HG03575 (cell line): ENCODE measurements around the gene GJD4.

Experiments used
- ATAC-seq: cut with Tn5 transposase; IDR thresholded peaks from one replicate; pipeline ENCODE4 v1.9.1; 2021; ENCODE audit not compliant: unreplicated experiment, insufficient number of reproducible peaks, low FRiP score; ENCODE audit errors: extremely low read depth

The GJD4 gene, protein sequence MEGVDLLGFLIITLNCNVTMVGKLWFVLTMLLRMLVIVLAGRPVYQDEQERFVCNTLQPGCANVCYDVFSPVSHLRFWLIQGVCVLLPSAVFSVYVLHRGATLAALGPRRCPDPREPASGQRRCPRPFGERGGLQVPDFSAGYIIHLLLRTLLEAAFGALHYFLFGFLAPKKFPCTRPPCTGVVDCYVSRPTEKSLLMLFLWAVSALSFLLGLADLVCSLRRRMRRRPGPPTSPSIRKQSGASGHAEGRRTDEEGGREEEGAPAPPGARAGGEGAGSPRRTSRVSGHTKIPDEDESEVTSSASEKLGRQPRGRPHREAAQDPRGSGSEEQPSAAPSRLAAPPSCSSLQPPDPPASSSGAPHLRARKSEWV

DNA sequence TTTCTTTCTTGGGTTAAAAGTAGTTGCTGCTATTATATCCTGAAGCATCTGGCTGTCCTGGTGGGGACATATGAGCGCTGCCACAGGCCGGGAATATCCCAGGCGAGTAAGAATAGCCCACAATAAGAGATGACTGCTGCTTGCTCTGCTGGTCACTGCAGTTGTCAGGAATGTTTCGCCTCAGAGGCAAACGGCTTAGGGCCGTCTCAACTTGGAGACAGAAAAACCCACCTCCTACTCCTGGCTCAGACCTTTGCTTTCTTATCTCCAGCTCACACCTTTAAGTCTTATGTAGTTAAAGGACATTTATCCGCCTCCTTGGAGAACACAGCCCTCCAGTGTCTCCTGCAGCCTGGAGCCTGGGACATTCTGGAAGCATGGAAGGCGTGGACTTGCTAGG is at the start of gene GJD4:
GJD4 (plus strand) TSS at position 151 of the 400 bp plus-strand sequence; CDS start at position 378, 227 bp downstream.
- ATAC-seq: no peak

DNA sequence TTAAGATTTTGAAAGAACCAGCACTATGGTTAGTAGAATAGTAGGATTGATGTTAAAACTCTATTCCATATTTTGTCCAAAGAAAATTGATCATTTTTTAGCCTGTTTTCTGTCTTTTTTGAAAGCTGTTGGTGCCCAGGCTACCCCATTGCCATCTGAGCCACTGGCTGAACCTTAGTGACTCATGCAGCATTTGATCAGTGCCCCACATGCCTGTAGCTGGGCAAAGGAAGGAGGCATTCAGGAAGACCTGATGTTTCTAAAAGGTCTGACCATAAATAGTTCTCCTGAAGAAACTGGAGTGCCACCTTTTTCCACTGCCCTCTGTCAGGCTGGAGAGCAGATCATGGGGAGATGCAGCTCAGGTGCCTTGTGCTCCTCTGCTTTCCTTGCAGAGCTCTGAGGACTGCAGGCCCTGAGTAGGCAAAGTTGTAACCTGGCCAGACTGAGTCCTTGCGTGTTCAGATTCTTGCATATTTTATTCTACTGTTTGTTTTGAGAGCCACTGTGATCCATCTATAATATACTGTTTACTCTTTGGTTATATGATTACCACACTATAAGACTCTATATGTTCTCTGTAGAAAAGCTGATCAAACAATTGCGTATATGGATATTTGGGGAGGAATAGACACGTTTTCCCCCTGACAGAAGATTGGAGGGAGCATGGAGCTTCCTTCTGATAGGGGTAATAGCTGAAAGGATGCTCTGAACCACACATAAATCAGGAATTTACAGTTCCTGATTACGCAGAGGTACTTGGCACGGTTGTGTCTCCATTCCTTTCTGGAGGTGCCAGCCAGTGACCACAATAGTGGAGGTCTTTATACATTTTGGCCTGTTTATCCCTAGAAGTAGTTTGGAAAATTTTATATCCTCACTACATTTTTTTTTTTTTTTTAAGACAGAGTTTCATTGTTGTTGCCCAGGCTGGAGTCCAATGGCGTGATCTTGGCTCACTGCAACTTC is 48.9 kb upstream of the GJD4 start:
- ATAC-seq: no peak

DNA sequence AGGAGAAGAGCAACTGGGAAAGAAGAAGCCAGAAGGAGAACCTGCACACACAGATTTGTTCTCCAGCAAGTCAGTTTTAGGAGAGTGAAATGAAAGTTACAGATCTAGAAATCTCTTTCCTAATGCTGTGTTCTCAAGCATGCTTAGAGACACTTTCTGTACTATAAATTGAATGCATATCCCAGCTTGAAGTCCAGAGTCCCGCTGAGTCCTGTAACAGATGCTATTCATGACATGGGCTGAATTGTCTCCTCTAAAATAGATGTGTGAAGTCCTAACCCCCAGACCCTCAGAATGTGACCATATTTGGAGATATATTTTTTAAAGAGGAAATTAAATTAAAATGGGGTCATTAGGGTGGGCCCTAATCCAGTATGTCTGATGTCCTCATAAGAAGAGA is 46.9 kb upstream of the GJD4 start:
- ATAC-seq: no peak

DNA sequence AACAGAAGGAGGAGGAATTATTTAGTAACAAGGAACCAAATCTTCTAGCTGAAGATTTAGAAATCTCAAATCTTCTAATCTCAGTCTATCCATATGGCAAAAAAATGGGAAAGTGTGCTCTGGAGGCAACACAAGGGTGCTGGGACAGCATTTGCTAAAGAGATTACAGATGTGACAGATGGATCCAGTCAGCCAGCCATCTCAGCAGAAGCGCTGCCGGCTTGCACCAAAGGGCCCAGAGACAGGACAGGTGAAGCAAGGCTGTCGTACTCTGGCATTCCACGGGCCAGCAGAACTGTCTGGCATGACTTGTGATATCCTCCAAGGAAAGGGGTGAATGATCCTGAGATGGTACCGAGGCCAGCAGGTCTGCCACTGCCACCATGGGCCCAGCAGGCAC is 45.7 kb upstream of the GJD4 start:
- no peak for ATAC-seq

DNA sequence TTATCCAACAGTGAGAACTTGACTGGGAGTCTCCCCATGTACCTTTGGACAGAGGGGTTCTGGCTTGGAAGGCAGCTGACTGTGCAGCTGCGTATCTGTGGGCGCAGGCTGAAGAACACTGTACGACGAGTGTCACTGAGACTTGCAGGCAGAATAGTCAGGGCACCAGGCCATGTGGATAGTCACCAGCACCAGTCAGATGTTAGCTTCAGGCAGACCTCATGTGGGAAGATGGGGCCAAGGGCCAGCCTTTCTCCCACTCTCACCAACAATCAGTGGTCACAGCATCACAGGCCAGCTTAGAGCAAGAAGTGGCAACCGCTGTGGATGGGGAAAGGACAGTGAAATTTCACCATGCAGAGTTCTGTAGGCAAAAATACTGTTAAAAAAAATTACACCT is 43.4 kb upstream of the GJD4 start:
- ATAC-seq: no peak

DNA sequence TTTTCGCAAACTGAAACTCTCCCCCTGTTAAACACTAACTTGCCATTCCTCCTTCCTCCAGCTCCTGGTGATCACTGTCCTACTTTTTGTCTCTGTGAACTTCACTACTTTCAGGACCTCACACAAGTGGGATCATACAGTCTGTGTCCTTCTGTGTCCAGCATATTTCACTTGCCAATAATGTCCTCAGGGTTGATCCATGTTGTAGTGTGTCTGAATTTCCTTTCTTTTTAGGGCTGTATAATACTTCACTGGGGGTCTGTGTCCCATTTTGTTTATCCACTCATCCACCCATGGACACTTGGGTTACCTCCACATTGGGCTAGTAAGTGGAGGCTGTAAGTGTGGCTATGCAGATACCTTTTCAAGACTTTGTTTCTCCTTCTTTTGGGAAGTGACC is 42.7 kb upstream of the GJD4 start:
- ATAC-seq: no peak

DNA sequence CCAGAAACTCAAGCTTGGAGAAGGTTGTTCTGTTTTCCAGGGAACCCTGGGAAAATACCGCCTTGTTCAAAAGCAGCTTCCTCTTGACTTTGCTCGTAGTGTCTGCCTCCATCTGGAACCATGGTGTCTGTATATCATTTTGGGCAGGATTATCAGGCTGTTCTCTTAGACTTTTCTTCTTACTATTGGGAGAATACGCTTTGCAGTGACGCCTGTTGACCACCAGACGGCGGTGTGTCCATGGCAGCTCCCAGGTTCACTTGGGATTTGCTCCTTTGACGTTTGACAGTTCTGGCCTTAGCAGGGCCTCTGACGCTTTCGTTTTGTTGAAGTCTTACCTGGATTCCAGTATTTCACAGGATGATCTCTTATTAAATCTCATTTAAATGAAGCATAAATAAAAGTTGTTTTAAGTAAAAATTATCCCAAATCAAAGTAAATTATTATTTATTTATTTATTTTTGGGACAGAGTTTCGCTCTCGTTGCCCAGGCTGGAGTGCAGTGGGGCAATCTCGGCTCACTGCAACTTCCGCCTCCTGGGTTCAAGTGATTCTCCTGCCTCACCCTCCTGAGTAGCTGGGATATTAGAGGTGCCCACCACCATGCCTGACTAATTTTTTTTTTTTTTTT is 41.8 kb upstream of the GJD4 start:
- no peak for ATAC-seq

DNA sequence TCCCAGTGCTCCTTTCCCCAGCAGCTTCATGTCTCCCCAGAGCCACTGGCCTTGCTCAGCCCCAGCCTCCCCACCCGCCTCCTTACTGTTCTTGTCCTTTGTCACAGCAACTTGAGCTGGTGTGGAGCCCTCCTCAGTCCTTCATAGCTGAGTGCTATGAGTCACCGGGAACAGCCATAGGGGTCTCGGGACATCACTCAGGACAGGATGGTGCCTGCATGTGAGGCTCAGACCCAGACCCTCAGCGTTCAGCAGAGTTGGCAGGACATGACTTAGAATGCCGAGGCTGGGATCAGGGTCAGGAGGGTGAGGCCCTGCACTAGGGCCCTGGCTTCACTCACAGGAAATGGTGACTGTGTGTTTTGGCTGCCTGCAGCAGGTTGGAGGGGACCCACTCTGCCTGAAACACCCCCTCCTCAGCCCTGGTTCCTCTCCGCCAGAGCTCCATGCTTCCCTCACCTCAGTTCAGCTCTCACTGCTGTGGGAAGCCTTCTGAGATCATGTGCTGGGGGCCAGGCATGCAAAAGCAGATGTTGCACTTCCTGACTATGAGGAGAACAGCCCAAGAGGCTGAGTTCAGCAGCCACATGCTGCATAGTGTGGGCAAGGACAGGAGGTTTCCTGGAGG is 40.7 kb upstream of the GJD4 start:
- peak; percentile 46 for ATAC-seq

DNA sequence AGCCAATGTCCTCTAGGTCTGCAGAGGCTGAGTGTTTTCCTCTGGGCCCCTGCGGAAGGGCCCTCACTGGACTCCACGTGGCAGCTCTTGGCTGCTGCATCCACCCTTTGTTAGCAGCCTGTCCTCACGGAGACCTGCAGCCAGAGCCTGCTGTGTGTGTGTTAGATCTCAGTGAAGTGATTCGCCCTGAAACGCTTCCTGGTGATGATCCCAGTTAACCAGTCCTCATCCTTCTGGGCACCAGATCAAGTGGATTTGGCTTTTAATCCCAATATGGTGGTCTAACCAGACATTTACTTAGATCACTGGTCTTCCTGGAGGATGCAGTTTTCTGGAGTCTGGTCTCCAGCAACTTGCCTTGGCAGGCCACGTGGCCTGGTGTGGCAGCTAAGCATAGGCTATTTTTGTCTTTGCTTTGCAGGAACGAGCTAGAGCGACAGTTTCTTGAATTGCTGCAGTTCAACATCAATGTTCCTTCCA is 39.5 kb upstream of the GJD4 start:
- ATAC-seq: no peak

DNA sequence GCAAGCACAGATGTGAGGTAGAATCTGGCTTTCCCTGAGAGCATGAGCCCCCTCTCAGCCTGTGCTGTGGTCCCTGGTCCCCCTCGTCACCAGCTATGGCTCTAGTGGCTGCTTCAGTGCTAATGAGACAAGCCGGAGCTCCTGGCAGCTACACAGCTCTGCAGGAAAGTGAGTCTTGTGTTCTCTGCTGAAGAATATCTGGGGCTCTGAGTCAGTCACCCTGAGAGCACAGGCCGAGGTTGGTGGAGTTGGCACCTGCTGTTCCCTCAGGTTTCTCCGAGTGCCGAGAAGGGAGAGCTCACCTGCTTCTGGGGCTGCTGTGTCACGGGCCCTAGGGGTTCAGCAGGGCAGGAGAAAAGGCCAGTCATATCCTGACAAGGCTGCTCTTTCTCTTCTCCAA is 37.2 kb upstream of the GJD4 start:
- ATAC-seq: no peak

DNA sequence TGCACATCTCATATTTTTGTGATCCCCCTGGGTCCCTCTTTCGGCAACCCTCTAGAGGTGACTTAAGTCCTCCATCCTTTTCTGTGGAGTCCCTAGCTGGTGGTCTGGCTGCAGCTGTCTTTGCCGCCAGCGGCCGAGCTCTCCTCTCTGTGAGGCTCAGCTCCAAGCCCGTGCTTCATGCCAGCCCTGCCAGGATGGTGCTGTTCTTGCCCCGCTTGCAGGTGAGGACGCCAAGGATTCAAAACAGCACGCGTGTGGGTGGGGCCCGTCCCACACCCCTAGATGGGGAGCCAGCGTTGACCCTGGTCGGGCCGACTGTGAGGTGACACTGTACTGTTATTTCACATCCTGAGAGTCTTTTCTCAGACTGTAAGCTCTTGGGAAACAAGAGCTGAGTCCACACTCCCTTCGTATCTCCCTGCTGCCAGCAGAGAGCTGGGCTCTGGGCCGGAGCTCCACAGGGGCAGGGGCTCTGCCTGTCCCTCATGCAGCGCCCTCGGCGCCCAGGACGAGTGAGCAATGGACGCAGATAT is 36.6 kb upstream of the GJD4 start:
- no peak for ATAC-seq

DNA sequence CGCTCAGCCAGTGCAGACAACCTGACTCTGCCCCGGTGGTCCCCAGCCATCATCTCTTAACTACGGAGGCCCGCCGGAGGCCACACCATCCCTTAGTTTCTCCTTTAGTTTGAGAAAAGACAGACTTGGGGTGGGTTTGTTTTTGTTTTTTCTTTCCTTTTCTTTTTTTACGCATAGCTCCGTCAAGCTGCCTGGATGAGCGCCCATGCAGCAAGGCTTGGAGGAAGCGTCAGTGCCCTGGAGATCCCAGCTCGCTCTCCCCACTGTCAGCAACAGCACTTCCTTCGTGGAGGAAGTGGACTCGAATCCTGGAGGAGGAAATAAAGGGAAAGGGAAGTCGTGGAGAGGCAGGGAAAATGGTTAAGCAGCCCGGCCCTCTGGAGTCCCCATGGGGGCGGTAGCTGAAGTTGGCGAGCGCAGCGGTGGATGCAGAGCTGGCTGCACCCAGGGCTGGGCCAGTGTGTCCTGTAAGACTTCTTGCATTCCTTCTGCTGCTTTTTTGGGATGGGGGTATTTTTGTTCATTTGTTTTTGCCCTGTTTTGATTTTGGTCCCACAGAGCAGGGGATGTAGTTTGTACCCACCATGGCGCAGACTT is 35.9 kb upstream of the GJD4 start:
- no peak for ATAC-seq

DNA sequence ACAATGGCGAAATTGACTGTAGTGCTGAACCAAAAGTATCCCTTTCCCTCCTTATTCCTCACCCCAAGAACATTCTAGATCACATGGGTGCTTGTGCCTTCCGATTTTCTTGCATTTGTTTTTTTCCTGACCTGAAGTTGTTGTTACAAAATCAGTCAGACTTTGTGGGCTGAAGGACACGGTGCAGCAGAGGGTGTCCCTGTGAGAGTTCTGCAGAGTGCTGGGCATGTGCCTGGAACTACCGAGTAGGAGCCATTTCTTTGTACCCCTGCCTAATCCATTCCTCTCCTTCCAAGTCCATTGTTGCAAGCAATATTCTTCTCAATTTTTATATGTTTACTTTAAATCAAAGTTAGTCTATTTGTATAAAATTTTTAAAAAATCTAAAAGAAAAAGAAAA is 35.3 kb upstream of the GJD4 start:
- ATAC-seq: no peak

DNA sequence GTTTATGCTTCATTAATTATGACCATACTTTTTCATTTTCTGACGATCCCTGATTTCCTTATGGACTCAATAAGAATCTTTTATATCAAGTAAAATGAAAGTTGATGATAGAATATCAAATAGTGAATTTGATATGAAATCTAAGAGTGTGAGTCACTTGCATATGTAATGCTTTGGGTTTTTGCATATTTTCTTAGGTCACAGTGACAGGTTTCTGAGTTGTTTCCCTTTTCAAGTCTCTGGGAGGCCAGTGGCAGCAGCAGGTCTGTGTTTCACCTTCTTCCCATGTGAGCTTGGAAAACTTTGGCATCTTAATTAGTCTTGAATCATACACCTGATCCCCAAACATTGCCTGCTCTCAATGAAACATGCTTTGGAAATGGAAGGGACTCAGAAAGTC is 34.7 kb upstream of the GJD4 start:
- ATAC-seq: no peak

DNA sequence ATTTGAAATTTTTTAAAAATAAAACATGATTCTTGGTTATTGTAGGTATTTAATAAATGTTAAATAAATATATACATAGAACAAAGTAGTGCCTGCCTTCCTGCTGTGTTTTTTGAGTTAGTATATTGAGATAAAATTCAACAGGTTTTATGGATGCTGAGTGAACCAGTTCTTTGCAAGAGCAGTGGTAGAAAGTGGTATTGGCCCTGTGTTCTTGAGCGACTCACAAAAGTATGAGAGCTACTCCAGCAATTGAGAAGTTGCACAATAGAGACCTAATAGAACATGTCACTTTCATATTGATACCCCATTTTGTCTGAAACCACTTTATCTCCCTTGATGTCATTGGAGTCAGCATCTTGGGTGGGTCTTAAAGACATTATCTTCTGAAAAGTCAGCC is 32.6 kb upstream of the GJD4 start:
- ATAC-seq: no peak

DNA sequence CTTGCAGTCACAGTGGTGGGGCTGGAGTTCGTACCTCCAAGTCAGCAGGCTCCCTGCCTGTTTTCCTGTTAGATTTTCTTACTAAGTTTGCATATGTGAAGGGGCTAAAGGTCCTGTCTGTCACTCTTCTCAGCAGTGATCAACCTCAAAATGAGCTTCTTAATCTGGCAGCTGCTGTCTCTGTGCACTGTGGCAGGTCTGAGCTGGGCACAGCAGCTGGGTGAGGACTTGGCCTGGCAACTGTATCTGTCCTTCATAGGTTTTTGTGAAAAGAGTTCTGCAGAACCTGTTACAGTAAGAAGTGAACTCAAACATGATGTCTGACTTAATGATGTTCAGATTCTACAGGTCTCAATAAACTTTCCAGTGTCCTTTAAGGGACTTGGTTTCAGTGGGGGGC is 31.3 kb upstream of the GJD4 start:
- ATAC-seq: no peak

DNA sequence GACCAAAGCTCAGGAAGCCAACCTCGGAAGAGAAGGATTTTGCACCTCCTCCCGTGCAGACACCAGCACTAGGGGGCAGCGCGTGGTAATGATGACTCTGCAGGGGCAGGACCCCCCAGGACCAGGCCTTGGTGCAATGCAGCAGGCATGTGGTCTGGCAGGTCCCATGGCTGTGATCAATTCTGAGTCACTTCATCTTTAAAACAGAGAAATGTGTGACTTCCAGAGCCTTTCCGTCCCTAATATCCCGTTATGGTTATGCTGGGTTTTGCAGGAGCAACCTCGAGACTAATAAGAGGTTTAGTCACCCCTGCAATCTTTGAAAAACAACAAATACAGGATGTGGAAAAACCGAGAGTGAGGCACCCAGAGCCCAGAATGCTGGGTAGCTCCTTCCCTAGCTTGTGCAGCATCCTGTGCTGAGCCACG is 30.2 kb upstream of the GJD4 start:
- no peak for ATAC-seq

DNA sequence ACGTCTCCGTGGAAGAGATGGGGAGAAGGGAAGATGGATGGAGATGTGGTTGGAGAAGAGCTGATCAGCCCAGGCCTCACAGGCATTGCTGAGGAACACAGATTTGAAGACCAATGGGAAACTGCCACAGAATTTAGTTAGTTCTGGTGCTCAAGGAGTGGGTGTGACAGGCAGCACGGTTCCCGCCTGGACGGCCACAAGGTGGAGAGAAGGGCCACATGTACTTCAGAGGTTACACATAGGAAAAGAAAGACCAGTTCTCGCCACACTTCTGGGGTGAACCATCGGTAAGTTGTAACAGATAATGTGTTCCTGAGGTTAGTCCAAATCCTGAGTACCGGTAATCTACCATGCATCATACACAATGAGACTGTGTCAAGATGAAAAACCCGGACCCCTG is 29.5 kb upstream of the GJD4 start:
- ATAC-seq: no peak

DNA sequence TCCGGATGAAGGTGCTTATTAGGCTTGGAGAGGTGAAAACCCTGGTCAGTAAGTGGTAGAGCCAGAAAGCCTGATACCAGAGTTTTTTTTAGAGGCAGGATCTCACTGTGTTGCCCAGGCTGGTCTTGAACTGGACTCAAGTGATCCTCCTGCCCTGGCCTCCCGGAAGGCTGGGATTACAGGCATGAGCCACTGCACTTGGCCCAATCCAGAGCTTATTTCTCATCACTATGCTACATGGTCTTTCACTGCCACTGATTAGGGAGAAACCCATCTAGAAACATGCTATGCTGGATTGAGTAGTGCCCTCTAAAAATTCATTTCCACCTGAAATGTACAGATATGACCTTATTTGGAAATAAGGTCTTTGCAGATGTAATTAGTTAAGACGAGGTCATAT is 28.4 kb upstream of the GJD4 start:
- ATAC-seq: no peak
